SK-N-SH treated with all-trans-retinoic acid at 6 μM for 48 hours (cell line): ENCODE data around the gene PPP1R3A.

Source experiments
- ARNTL ChIP-seq: fragments of 450-650 bp; formaldehyde crosslinking; IDR thresholded peaks from 2 replicates; pipeline ENCODE4 v1.5.0; 2020; ENCODE audit warnings: low read depth, mild to moderate bottlenecking, moderate library complexity, borderline replicate concordance
- CREB5 ChIP-seq: fragments of 250-450 bp; sonication (Bioruptor Pico); IDR thresholded peaks from 2 replicates; pipeline ENCODE4 v1.5.1; 2020; ENCODE audit warnings: low read depth, mild to moderate bottlenecking, moderate library complexity
- CSRNP3 ChIP-seq: fragments of 250-450 bp; sonication (Bioruptor Pico); IDR thresholded peaks from 2 replicates; pipeline ENCODE4 v1.5.1; 2021; ENCODE audit warnings: mild to moderate bottlenecking, moderate library complexity
- GLIS3 ChIP-seq: fragments of 250-450 bp; sonication (Bioruptor Pico); IDR thresholded peaks from 2 replicates; pipeline ENCODE4 v1.5.0; 2020; ENCODE audit warnings: mild to moderate bottlenecking, moderate library complexity
- ISL1 ChIP-seq: fragments of 250-450 bp; sonication (Bioruptor Pico); IDR thresholded peaks from 2 replicates; pipeline ENCODE4 v2.1.2; 2022; ENCODE audit warnings: mild to moderate bottlenecking, moderate library complexity
- OSR1 ChIP-seq: fragments of 250-450 bp; sonication (Bioruptor Pico); IDR thresholded peaks from 2 replicates; pipeline ENCODE4 v1.8.0; 2022; ENCODE audit warnings: moderate library complexity, mild to moderate bottlenecking, inconsistent platforms
- RARB ChIP-seq: fragments of 250-450 bp; sonication (Bioruptor Pico); IDR thresholded peaks from 2 replicates; pipeline ENCODE4 v1.8.0; 2021; ENCODE audit warnings: mild to moderate bottlenecking, moderate library complexity

- no peak for TF ChIP-seq ARNTL (CRISPR knock-in tag)
- no peak for TF ChIP-seq CSRNP3 (CRISPR knock-in tag)
- no peak for TF ChIP-seq CREB5
- TF ChIP-seq ISL1 (CRISPR knock-in tag): no peak
- TF ChIP-seq GLIS3 (CRISPR knock-in tag): no peak
- no peak for TF ChIP-seq RARB (CRISPR knock-in tag)
- TF ChIP-seq OSR1 (CRISPR knock-in tag): no peak
These were observed 62.8 kb downstream of the PPP1R3A start for GRCh38 chr7:113856010-113856409.
